HL-60 (cell line): ENCODE results near the gene LIN7C.

Source experiments
- DNase-seq, 2 experiments: peaks; one replicate each; pipeline ENCODE4 v3.0.0-alpha.2; 2010 to 2020; ENCODE audit warnings: low read depth in 1 of 2, low spot score in 1 of 2
- H3K27ac ChIP-seq: fragments of 250-450 bp; sonication (Bioruptor Pico); replicated peaks from 2 replicates; pipeline ENCODE4 v1.5.1; 2020; ENCODE audit warnings: mild to moderate bottlenecking, moderate library complexity
- H3K27me3 ChIP-seq: fragments of 250-450 bp; sonication (Bioruptor Pico); 2 replicates; pipeline ENCODE4 v1.5.1; 2021; ENCODE audit warnings: mild to moderate bottlenecking, moderate library complexity; ENCODE audit not compliant: insufficient read depth, poor library complexity, severe bottlenecking
- H3K4me3 ChIP-seq: replicated peaks from 2 replicates; pipeline ENCODE4 v1.5.1; 2011; ENCODE audit warnings: mild to moderate bottlenecking, control low read depth, low read length; ENCODE audit not compliant: insufficient read depth
- CTCF ChIP-seq: IDR thresholded peaks from one replicate; pipeline ENCODE4 v1.5.1; 2011; ENCODE audit warnings: low read length, control low read depth, inconsistent platforms; ENCODE audit not compliant: insufficient read depth
- GABPA ChIP-seq: IDR thresholded peaks from 2 replicates; pipeline ENCODE4 v1.6.1; 2012; ENCODE audit warnings: low read depth
- POLR2AphosphoS5 ChIP-seq: IDR thresholded peaks from 2 replicates; pipeline ENCODE4 v1.6.1; 2012; ENCODE audit warnings: low read depth
- SPI1 ChIP-seq: IDR thresholded peaks from 2 replicates; pipeline ENCODE4 v1.6.1; 2012; ENCODE audit warnings: low read depth, mild to moderate bottlenecking, borderline replicate concordance
- TF ChIP-seq, protein P1 (sequence below): IDR thresholded peaks from 2 replicates; pipeline ENCODE4 v1.6.1; 2012; ENCODE audit warnings: low read depth; ENCODE audit not compliant: insufficient replicate concordance

Gene LIN7C

DNA sequence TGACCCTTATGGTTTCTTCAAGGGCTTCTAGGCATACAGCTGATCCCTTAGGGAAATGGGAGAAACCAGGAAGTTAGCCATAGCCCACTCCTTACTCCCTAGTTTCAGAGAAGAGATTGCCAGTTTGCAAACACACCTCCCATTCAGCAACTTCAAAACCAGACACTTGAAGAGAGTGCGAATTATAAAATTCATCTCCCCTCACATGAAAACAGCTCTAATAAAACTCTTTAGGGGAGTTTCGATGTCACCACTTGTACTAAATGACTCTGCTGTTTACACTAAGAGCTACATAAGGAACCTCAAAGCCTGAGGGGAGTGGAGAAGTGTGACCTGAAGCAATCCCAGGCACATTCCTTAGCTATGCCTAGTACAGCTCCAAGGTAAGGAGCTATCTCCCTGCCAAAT, 42.3 kb downstream of the LIN7C start:
- H3K27ac ChIP-seq = no peak overlapping the region
- TF ChIP-seq CTCF (no peak), GABPA (no peak), POLR2AphosphoS5 (no peak), SPI1 (no peak)
- TF ChIP-seq, protein P1, sequence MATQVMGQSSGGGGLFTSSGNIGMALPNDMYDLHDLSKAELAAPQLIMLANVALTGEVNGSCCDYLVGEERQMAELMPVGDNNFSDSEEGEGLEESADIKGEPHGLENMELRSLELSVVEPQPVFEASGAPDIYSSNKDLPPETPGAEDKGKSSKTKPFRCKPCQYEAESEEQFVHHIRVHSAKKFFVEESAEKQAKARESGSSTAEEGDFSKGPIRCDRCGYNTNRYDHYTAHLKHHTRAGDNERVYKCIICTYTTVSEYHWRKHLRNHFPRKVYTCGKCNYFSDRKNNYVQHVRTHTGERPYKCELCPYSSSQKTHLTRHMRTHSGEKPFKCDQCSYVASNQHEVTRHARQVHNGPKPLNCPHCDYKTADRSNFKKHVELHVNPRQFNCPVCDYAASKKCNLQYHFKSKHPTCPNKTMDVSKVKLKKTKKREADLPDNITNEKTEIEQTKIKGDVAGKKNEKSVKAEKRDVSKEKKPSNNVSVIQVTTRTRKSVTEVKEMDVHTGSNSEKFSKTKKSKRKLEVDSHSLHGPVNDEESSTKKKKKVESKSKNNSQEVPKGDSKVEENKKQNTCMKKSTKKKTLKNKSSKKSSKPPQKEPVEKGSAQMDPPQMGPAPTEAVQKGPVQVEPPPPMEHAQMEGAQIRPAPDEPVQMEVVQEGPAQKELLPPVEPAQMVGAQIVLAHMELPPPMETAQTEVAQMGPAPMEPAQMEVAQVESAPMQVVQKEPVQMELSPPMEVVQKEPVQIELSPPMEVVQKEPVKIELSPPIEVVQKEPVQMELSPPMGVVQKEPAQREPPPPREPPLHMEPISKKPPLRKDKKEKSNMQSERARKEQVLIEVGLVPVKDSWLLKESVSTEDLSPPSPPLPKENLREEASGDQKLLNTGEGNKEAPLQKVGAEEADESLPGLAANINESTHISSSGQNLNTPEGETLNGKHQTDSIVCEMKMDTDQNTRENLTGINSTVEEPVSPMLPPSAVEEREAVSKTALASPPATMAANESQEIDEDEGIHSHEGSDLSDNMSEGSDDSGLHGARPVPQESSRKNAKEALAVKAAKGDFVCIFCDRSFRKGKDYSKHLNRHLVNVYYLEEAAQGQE = no peak
- DNase-seq = no peak
- H3K27me3 ChIP-seq = no peaks in the 10 kb centered on the region
- no peak overlapping the region for H3K4me3 ChIP-seq

GRCh38 chr11:27462543-27462942, 44.0 kb downstream of the LIN7C start:
- no peak overlapping the region for H3K27ac ChIP-seq

GRCh38 chr11:27460158-27460978, 46.2 kb downstream of the LIN7C start:
- no peak for DNase-seq
- no peak overlapping the region for H3K27ac ChIP-seq
- TF ChIP-seq POLR2AphosphoS5 = no peak
- no peak for TF ChIP-seq SPI1
- TF ChIP-seq, protein P1 = no peak
- TF ChIP-seq CTCF = no peak
- TF ChIP-seq GABPA = no peak
- no peak overlapping the region for H3K4me3 ChIP-seq
- no peaks in the 10 kb centered on the region for H3K27me3 ChIP-seq

More at GRCh38 chr11:27462543-27462942, 44.0 kb downstream of the LIN7C start:
- TF ChIP-seq POLR2AphosphoS5 (no peak), CTCF (no peak), GABPA (no peak), SPI1 (no peak)
- TF ChIP-seq, protein P1 = no peak
- H3K27me3 ChIP-seq = no peaks in the 10 kb centered on the region
- no peak for DNase-seq
- H3K4me3 ChIP-seq = no peak overlapping the region
